ENCODE data around the gene FANCM.
"Not testable (repeated sequence)": the region's sequence is repeated elsewhere in the genome, so short reads cannot be mapped to it uniquely, and the experiment has no call there.

Gene FANCM

GRCh38 chr14:45145214-45145613, 9.5 kb downstream of the FANCM start:
- DNase-seq: no peak

GRCh38 chr14:45149602-45150001, 13.9 kb downstream of the FANCM start:
- DNase-seq: no peak

- no peak for DNase-seq
Observed at GRCh38 chr14:45150386-45150890, 14.7 kb downstream of the FANCM start.

DNA sequence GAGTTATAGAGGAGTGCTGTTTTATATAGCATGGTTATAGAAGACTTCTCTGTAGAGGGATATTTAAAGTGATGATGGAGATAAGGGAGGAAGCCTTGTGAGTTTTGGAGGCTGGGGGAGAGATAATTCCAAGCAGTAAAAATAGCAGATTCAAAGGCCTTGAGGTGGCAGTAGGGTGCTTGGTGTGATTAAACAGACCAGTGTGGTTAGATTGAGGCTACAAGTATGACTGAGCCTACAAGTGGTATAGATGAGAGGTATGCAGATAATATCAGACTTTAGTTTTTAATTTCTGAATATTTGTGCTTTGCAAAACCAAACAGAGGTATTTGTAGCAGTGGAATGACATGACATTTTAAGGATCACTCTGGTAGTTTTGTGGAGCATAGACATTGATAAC, 20.3 kb downstream of the FANCM start:
- DNase-seq: peak; percentile 57

GRCh38 chr14:45169906-45170305, 34.2 kb downstream of the FANCM start:
- DNase-seq: no peak

GRCh38 chr14:45177076-45177475, 41.3 kb downstream of the FANCM start:
- DNase-seq: no peak

GRCh38 chr14:45181329-45181728, 45.6 kb downstream of the FANCM start:
- no peak for DNase-seq

GRCh38 chr14:45181806-45182205, 46.1 kb downstream of the FANCM start:
- DNase-seq: no peak

DNA sequence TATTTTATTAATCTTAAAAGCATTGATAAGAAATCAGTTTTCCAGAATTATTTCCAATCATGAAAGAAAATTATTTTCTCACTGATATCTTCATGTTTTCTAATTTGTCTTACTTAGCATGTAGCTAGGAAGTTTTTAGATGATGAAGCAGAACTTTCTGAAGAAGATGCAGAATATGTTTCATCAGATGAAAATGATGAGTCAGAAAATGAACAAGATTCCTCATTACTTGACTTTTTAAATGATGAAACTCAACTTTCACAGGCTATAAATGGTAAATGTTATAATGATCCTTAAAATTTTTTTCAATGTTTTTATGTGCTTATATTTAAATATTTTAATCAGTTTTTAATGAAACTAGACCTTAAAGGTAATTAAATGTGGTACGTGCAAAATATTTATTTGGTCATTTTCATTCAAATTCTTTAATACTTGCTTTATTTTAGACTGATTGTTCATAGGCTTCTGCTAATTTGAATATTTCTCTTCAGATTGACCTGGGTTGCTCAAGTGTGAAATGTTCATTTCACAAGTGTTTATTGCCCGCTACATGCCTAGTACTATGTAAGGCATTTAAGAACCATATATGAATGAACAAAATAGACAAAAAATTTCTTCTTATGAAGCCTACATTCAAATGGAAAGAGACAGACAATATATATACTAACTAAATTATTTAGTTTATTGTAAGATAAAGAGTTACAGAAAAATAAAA, 49.5 kb downstream of the FANCM start:
- DNase-seq: peak; percentile 12

GRCh38 chr14:45194964-45195363, 59.2 kb downstream of the FANCM start:
- DNase-seq: no peak

- DNase-seq: no peak
Observed at GRCh38 chr14:45198551-45198950, 62.8 kb downstream of the FANCM start.

DNA sequence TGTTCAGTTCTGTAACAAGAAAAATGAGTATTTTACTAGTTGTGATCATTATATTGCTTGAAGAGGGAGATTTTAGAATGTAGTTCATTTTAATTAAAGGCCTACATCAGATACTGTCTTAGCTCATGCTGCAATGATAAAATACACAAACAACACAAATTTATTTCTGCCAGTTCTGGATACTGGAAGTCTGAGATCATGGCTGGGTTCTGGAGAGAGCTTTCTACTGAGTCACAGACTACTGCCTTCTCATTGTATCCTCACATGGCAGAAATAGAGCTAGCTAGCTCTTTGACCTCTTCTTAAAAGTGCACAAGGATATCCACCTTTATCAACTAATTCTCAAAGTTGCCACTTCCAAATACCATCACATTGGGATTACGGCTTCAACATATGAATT, 63.5 kb downstream of the FANCM start:
- DNase-seq: no peak

- peak; percentile 37 for DNase-seq
Observed at GRCh38 chr14:45201905-45202304, 66.2 kb downstream of the FANCM start.

DNA sequence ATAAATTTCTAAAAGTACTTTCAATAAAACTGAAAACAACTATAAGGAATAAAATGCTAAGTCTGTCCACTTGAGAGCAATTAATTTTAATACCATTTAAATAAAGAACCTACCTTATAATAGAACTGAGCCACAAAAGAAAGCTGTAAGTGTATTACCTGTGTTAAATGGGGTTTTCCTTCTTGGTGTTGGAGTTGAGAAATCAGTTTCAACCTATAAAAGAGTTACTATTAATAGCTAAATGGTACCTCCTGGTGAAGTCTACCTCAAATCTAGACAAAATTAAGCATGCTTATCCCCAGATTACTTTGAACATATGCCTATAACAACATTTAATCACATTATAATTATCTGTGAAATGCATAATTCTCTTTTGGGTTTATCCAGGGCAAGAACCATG, 68.5 kb downstream of the FANCM start:
- DNase-seq: no peak

GRCh38 chr14:45210159-45210558, 74.4 kb downstream of the FANCM start:
- no peak for DNase-seq

DNA sequence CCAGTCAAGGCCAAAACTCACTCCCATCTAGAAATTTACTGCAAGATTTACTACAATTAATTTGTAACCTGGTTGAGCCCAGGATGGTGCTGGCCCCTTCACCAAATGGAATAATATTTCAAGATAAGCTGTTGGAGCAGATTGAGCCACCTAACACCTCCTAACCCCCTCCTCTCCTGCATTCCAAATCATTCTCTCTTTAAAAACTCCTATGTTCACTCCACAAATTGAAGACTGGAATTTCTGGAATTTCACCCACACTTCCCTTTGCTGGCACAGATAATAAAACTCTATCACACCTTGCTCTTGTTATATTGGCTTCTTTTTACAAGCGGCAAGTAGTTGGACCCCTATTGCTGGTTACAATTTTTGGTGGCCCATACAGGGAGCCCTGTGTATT, 75.6 kb downstream of the FANCM start:
- no peak for DNase-seq

GRCh38 chr14:45212231-45212630, 76.5 kb downstream of the FANCM start:
- DNase-seq: no peak

DNA sequence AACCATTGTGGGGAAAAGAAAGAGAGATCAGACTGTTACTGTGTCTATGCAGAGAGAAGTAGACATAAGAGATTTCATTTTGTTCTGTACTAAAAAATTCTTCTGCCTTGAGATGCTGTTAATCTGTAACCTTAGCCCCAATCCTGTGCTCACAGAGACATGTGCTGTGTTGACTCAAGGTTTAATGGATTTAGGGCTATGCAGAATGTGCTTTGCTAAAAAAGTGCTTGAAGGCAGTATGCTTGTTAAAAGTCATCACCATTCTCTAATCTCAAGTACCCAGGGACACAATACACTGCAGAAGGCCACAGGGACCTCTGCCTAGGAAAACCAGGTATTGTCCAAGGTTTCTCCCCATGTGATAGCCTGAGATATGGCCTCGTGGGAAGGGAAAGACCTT, 78.0 kb downstream of the FANCM start:
- DNase-seq: not testable (repeated sequence)

- DNase-seq: not testable (repeated sequence)
Observed at GRCh38 chr14:45214341-45214740, 78.6 kb downstream of the FANCM start.

DNA sequence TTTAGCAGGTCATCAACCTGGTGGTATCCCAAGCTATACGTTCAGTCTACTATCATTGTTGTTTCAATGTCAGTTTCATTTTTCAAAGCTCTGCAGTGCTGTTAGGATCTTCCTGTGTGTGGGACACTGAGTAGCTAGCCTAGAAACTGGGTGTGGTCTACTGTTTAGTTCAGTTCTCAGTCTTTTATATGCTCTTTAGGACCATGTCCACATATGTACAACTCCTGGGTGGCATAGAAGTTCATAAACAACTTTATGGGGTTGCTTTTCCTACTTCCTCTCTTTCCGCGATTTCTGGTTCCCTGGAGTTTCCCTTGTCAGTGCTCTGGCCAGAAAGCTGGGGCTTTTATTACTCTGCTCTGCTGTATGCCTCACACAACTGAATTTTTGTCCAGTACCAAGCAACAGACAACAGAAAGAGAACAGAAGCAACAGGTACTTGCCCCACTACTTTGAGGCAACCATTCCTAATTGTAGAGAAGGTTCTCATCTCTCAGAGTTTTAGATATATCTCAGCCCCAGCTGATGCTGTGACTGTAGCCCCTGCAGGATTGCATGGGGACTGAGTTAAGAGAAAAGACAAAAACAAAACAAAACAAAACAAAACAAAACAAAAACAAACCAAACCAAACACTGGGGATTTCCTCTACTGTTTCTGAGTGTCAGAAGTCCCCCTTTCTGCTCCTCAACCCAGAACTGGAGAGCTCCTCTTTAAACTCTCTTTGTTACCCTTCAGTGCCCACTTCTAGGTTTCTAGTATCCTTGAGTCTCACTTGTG, 86.9 kb downstream of the FANCM start:
- DNase-seq: no peak

DNA sequence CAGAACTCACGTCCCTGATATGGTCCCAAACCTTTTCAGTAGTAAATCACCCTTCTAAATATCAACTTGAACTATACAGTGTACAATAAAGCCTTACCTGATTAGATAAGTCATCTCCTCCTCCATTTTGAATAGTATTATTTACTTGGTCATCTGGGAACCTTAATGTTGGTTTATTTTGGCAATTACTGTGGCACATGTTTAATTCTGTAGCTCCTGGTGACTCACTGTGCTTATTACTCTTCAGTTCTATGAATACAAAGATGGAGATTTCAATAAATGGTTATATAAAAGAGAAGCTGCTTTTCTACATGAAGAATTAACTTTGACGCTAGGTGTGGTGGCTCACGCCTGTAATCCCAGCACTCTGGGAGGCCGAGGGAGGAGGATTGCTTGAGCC, 91.8 kb downstream of the FANCM start:
- DNase-seq: no peak

GRCh38 chr14:45238988-45239387, 103.3 kb downstream of the FANCM start:
- DNase-seq: no peak

GRCh38 chr14:45242706-45243105, 107.0 kb downstream of the FANCM start:
- no peak for DNase-seq

GRCh38 chr14:45246151-45246550, 110.4 kb downstream of the FANCM start:
- DNase-seq: no peak

Measured in activated CD4-positive, alpha-beta T cell treated with anti-CD3 and anti-CD28 coated beads, Interleukin-2, amount 50 U/mL, for 16 hours (primary cell).